HepG2 (cell line): ENCODE results near the gene CADM3.

Experiments used
- CTCF ChIP-seq: sonication (generic); formaldehyde crosslinking; IDR thresholded peaks from 2 replicates; pipeline ENCODE4 v1.5.0; 2020; ENCODE audit warnings: mild to moderate bottlenecking, missing genetic modification reagents, moderate library complexity
- DPF2 ChIP-seq: sonication (generic); formaldehyde crosslinking; IDR thresholded peaks from 2 replicates; pipeline ENCODE4 v1.4.0; 2020; ENCODE audit warnings: mild to moderate bottlenecking, low read depth, missing genetic modification reagents, borderline replicate concordance
- NFE2L1 ChIP-seq: sonication (generic); formaldehyde crosslinking; IDR thresholded peaks from 2 replicates; pipeline ENCODE4 v1.4.0; 2020; ENCODE audit warnings: missing genetic modification reagents, mild to moderate bottlenecking, borderline replicate concordance
- ONECUT2 ChIP-seq: sonication (generic); formaldehyde crosslinking; IDR thresholded peaks from 2 replicates; pipeline ENCODE4 v1.4.0; 2020; ENCODE audit warnings: missing genetic modification reagents
- RBM39 ChIP-seq: fragments of 200-400 bp; formaldehyde crosslinking; IDR thresholded peaks from one replicate; pipeline ENCODE4 v1.6.1; 2018; ENCODE audit warnings: antibody characterized with exemption, mild to moderate bottlenecking, low read depth, low read length; ENCODE audit not compliant: poor library complexity, severe bottlenecking
- ZBTB40 ChIP-seq, 2 experiments: fragments of 450-650 bp in 1 of 2; sonication (generic) in 1 of 2; formaldehyde crosslinking in 1 of 2; IDR thresholded peaks; 2 replicates each; pipeline versions ENCODE4 v1.6.1 to v1.8.0; 2016 to 2022; ENCODE audit warnings: antibody characterized with exemption in 1 of 2, mild to moderate bottlenecking in 1 of 2, missing genetic modification reagents in 1 of 2
- ZBTB7A ChIP-seq: sonication (generic); formaldehyde crosslinking; IDR thresholded peaks from 2 replicates; pipeline ENCODE4 v1.8.0; 2022; ENCODE audit warnings: mild to moderate bottlenecking, missing genetic modification reagents
- TF ChIP-seq, protein P1 (sequence below): sonication (generic); formaldehyde crosslinking; IDR thresholded peaks from 2 replicates; pipeline ENCODE4 v1.5.0; 2020; ENCODE audit warnings: mild to moderate bottlenecking, missing genetic modification reagents, borderline replicate concordance
- TF ChIP-seq, protein P2 (sequence below): sonication (generic); formaldehyde crosslinking; IDR thresholded peaks from 2 replicates; pipeline ENCODE4 v1.4.0; 2020; ENCODE audit warnings: missing genetic modification reagents

DNA sequence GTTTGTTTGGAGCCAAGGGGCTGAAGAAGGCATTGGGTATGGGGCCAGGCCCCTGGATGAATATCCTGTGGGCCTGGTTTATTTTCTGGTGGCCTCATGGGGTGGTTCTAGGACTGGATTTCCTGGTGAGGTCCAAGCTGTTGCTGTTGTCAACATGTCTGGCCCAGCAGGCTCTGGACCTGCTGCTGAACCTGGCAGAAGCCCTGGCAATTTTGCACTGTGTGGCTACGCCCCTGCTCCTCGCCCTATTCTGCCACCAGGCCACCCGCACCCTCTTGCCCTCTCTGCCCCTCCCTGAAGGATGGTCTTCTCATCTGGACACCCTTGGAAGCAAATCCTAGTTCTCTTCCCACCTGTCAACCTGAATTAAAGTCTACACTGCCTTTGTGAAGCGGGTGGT is 34.7 kb downstream of the CADM3 start:
- TF ChIP-seq, protein P1, sequence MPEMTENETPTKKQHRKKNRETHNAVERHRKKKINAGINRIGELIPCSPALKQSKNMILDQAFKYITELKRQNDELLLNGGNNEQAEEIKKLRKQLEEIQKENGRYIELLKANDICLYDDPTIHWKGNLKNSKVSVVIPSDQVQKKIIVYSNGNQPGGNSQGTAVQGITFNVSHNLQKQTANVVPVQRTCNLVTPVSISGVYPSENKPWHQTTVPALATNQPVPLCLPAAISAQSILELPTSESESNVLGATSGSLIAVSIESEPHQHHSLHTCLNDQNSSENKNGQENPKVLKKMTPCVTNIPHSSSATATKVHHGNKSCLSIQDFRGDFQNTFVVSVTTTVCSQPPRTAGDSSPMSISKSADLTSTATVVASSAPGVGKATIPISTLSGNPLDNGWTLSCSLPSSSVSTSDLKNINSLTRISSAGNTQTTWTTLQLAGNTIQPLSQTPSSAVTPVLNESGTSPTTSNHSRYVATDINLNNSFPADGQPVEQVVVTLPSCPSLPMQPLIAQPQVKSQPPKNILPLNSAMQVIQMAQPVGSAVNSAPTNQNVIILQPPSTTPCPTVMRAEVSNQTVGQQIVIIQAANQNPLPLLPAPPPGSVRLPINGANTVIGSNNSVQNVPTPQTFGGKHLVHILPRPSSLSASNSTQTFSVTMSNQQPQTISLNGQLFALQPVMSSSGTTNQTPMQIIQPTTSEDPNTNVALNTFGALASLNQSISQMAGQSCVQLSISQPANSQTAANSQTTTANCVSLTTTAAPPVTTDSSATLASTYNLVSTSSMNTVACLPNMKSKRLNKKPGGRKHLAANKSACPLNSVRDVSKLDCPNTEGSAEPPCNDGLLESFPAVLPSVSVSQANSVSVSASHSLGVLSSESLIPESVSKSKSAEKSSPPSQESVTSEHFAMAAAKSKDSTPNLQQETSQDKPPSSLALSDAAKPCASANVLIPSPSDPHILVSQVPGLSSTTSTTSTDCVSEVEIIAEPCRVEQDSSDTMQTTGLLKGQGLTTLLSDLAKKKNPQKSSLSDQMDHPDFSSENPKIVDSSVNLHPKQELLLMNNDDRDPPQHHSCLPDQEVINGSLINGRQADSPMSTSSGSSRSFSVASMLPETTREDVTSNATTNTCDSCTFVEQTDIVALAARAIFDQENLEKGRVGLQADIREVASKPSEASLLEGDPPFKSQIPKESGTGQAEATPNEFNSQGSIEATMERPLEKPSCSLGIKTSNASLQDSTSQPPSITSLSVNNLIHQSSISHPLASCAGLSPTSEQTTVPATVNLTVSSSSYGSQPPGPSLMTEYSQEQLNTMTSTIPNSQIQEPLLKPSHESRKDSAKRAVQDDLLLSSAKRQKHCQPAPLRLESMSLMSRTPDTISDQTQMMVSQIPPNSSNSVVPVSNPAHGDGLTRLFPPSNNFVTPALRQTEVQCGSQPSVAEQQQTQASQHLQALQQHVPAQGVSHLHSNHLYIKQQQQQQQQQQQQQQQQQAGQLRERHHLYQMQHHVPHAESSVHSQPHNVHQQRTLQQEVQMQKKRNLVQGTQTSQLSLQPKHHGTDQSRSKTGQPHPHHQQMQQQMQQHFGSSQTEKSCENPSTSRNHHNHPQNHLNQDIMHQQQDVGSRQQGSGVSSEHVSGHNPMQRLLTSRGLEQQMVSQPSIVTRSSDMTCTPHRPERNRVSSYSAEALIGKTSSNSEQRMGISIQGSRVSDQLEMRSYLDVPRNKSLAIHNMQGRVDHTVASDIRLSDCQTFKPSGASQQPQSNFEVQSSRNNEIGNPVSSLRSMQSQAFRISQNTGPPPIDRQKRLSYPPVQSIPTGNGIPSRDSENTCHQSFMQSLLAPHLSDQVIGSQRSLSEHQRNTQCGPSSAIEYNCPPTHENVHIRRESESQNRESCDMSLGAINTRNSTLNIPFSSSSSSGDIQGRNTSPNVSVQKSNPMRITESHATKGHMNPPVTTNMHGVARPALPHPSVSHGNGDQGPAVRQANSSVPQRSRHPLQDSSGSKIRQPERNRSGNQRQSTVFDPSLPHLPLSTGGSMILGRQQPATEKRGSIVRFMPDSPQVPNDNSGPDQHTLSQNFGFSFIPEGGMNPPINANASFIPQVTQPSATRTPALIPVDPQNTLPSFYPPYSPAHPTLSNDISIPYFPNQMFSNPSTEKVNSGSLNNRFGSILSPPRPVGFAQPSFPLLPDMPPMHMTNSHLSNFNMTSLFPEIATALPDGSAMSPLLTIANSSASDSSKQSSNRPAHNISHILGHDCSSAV (CRISPR knock-in tag) = no peak
- no peak for TF ChIP-seq ONECUT2 (CRISPR knock-in tag)
- TF ChIP-seq CTCF (CRISPR knock-in tag) = no peak
- TF ChIP-seq, protein P2, sequence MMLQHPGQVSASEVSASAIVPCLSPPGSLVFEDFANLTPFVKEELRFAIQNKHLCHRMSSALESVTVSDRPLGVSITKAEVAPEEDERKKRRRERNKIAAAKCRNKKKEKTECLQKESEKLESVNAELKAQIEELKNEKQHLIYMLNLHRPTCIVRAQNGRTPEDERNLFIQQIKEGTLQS (CRISPR knock-in tag) = no peak
- TF ChIP-seq NFE2L1 = no peak
- no peak for TF ChIP-seq DPF2 (CRISPR knock-in tag)
- TF ChIP-seq ZBTB7A (CRISPR knock-in tag) = no peak
- TF ChIP-seq RBM39 = no peak
- no peak for TF ChIP-seq ZBTB40 (IDR thresholded peaks at IDR 0.05)
- no peak for TF ChIP-seq ZBTB40 (CRISPR knock-in tag; IDR thresholded peaks at IDR 0.05)
